Measurements from ENCODE around the gene CNTNAP2. TPM values are rescaled to one million over a fixed set of nuclear protein-coding genes. Genes with fewer than 3 reads are reported as not detected.

Gene CNTNAP2
- total and polyA plus RNA-seq, 9 of the 15 experiments (the other 6 are each of a cell fraction or from before 2014, with no cell fraction given) = 0.04 to 0.62 (median 0.09) TPM; not detected in 4

- BruUV-seq (replicated peaks) = no TSS peak
- H3K4me2 ChIP-seq (ENCODE audit: insufficient read depth, low read length) = no peak overlapping the region
- no peak overlapping the region for H3K27ac ChIP-seq (ENCODE audit: extremely low read depth, low read depth, low read length)
- no peaks in the 10 kb centered on the region for H3K9me1 ChIP-seq (ENCODE audit: control insufficient read depth, insufficient read depth, low read length)
- H3K27me3 ChIP-seq (ENCODE audit: control insufficient read depth in 2 of 2, insufficient read depth in 2 of 2, low read length in 2 of 2) = no peaks in the 10 kb centered on the region
- H3K79me2 ChIP-seq (ENCODE audit: control insufficient read depth, insufficient read depth, low read length) = no peaks in the 10 kb centered on the region
- H3K36me3 ChIP-seq (ENCODE audit: control insufficient read depth, insufficient read depth, low read length) = no peaks in the 10 kb centered on the region
- ATAC-seq (no peak), DNase-seq (ENCODE audit: extremely low read depth in 1 of 4, low spot score in 3 of 4) (no peak), FAIRE-seq (no peak)
- H2AFZ ChIP-seq (ENCODE audit: low read depth, low read length) = no peak overlapping the region
- POLR2A ChIA-PET = no interaction called here
- H3K4me3 ChIP-seq = no peak overlapping the region
- no peaks in the 10 kb centered on the region for H3K4me1 ChIP-seq (replicated peaks in 1 of 2; ENCODE audit: control insufficient read depth in 2 of 2, insufficient read depth in 2 of 2, low read length in 2 of 2)
- WGBS (ENCODE audit: insufficient coverage, low coverage, missing lambda C conversion rate) = 0% methylated on average over 7 of the region's 7 CpGs
- H4K20me1 ChIP-seq (replicated peaks; ENCODE audit: control insufficient read depth, insufficient read depth, low read length) = no peaks in the 10 kb centered on the region
- in situ Hi-C loops (cut with MboI) (no loop called here), intact Hi-C loops (cut with micrococcal nuclease) (no loop called here)
- H3K9ac ChIP-seq (ENCODE audit: insufficient read depth in 1 of 2, low read depth in 2 of 2, low read length in 2 of 2) = no peak overlapping the region
- H3K9me3 ChIP-seq (replicated peaks; ENCODE audit: control insufficient read depth, insufficient read depth, low read depth, low read length) = no peaks in the 10 kb centered on the region
- CTCF ChIA-PET (ENCODE audit: low intra/inter-chr PET ratio) = no interaction called here
- no peak for TF ChIP-seq PPARD (CRISPR knock-in tag; IDR thresholded peaks at IDR 0.05)
- TF ChIP-seq XRCC3 (IDR thresholded peaks at IDR 0.05) = no peak
- TF ChIP-seq AFF4 (CRISPR knock-in tag; IDR thresholded peaks at IDR 0.05) = no peak
- TF ChIP-seq RNF219 (CRISPR knock-in tag; IDR thresholded peaks at IDR 0.05) = no peak
- TF ChIP-seq E2F1 (CRISPR knock-in tag; IDR thresholded peaks at IDR 0.05) = no peak
- TF ChIP-seq ATF3 (IDR thresholded peaks at IDR 0.05) = no peak
- TF ChIP-seq ATF3 (CRISPR knock-in tag; conservative IDR thresholded peaks at IDR 0.05) = no peak
- TF ChIP-seq ZBTB17 (CRISPR knock-in tag; IDR thresholded peaks at IDR 0.05) = no peak
- no peak for TF ChIP-seq TEAD2 (tag; IDR thresholded peaks at IDR 0.05)
- no peak for TF ChIP-seq RBM14 (IDR thresholded peaks at IDR 0.05; ENCODE audit: borderline replicate concordance, insufficient read depth, low read depth, low read length)
- TF ChIP-seq PTRF (tag; IDR thresholded peaks at IDR 0.05) = no peak
- TF ChIP-seq CTBP1 (IDR thresholded peaks at IDR 0.05; ENCODE audit: borderline replicate concordance) = no peak
- TF ChIP-seq HMBOX1 (IDR thresholded peaks at IDR 0.05) = no peak
- TF ChIP-seq ZC3H8 (IDR thresholded peaks at IDR 0.05) = no peak
- no peak for TF ChIP-seq ZNF551 (CRISPR knock-in tag; IDR thresholded peaks at IDR 0.05)
Measured at GRCh38 chr7:147896121-147896520, 1779.5 kb downstream of the CNTNAP2 start.
